ENCODE results near the gene SLC6A9. TPM values are rescaled to one million over a fixed set of nuclear protein-coding genes. Genes with fewer than 3 reads are reported as not detected.

The SLC6A9 gene
- total and polyA plus RNA-seq, 2 of the 8 experiments (the other 6 are each of a cell fraction or from before 2014, with no cell fraction given), result 20.2 to 24.2 TPM

DNA sequence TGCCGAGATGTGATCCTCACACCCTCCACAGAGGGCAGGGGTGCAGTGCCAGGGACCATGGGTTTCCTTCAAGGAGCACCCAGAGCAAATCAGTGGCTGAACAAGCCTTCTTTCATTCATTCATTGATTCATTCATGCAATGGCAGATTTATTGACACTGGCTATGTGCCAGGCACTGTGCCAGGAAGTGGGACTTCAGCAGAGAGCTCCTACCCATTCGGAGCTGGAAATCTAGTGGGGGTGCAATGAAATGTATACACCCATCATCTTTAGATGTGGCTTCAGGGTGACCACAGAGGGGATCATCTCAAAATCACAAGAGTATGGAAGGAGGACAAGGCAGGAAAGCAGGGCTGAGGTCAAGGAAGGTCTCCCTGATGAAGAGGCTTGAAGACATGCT lies 18.9 kb downstream of the SLC6A9 start:
- H3K79me1 ChIP-seq (ENCODE audit: low read depth, low read length), result no peaks in the 10 kb centered on the region
- no peak overlapping the region for H4K5ac ChIP-seq (ENCODE audit: insufficient read length, low read depth, low read length)
- no peak overlapping the region for H3K4me3 ChIP-seq (ENCODE audit: extremely low read depth in 1 of 4, insufficient read depth in 2 of 4, low read depth in 3 of 4, low read length in 4 of 4)
- H3K4me1 ChIP-seq (replicated peaks in 1 of 4; ENCODE audit: control insufficient read depth in 3 of 4, insufficient read depth in 4 of 4, low read length in 3 of 4), result peaks cover 0 to 8% (median 2%) of the 10 kb centered on the region in 4 experiments; a peak in 3 of 7 replicates
- H4K8ac ChIP-seq (ENCODE audit: extremely low read depth, insufficient read depth, low read length), result no peak overlapping the region
- no peak overlapping the region for H2BK120ac ChIP-seq (replicated peaks; ENCODE audit: low read depth, low read length)
- peaks cover 0 to 5% (median 1%) of the 10 kb centered on the region in 4 experiments; a peak in 2 of 8 replicates for H3K36me3 ChIP-seq (ENCODE audit: control insufficient read depth in 2 of 4, insufficient read depth in 4 of 4, low read length in 3 of 4)
- H3K9me3 ChIP-seq (ENCODE audit: insufficient read depth in 2 of 2, low read depth in 1 of 2, low read length in 1 of 2), result no peaks in the 10 kb centered on the region
- CTCF ChIA-PET (ENCODE audit: partially characterized antibody), result interaction anchor here (1.3 to 15.8 kb wide), 5 partner anchors 8 to 82 kb away, joined by 3 to 239 read pairs (median 10); partner anchors contain the start of gene SLC6A9
- FAIRE-seq (no peak), DNase-seq (ENCODE audit: low read depth in 1 of 2, low spot score in 2 of 2) (no peak)
- H2AK5ac ChIP-seq (ENCODE audit: low read depth, low read length), result no peak overlapping the region
- no peak overlapping the region for H2BK15ac ChIP-seq (ENCODE audit: low read length)
- H3K18ac ChIP-seq (ENCODE audit: extremely low read depth, low read length), result no peak overlapping the region
- peaks cover 0 to 6% of the 10 kb centered on the region in 2 experiments for H4K20me1 ChIP-seq (replicated peaks in 1 of 2; ENCODE audit: control insufficient read depth in 1 of 2, insufficient read depth in 2 of 2, low read length in 2 of 2)
- H3K79me2 ChIP-seq (ENCODE audit: control insufficient read depth in 1 of 2, insufficient read depth in 2 of 2, low read length in 2 of 2), result no peaks in the 10 kb centered on the region
- 94% methylated on average over 2 of the region's 2 CpGs; no CpG with 5 or more reads in 1 of the 2 experiments for WGBS, 2 experiments (ENCODE audit: extremely low coverage in 1 of 2, insufficient coverage in 1 of 2, insufficient read length in 1 of 2, insufficient replicate concordance in 2 of 2, low coverage in 1 of 2, low lambda C conversion rate in 2 of 2, missing lambda C conversion rate in 1 of 2)
- H4K91ac ChIP-seq (replicated peaks; ENCODE audit: insufficient read length, low read length), result no peak overlapping the region
- no peak overlapping the region for H2BK20ac ChIP-seq (ENCODE audit: low read length)
- no peak overlapping the region for H3K23ac ChIP-seq (ENCODE audit: insufficient read length)
- no peak overlapping the region for H2AFZ ChIP-seq (ENCODE audit: low read length)
- no peak overlapping the region for H3K56ac ChIP-seq (replicated peaks; ENCODE audit: insufficient read length, low read depth, low read length)
- no peak overlapping the region for H3K9ac ChIP-seq (replicated peaks in 1 of 4; ENCODE audit: extremely low read depth in 1 of 4, low read depth in 3 of 4, low read length in 3 of 4)
- H3K4me2 ChIP-seq (ENCODE audit: insufficient read depth in 1 of 2, low read depth in 2 of 2, low read length in 2 of 2), result no peak overlapping the region
- no peak overlapping the region for H3K14ac ChIP-seq (ENCODE audit: insufficient read length)
- no peak overlapping the region for H3K27ac ChIP-seq (ENCODE audit: low read depth, low read length)
- H2BK5ac ChIP-seq (ENCODE audit: low read depth, low read length), result no peak overlapping the region
- no peak overlapping the region for H2BK12ac ChIP-seq (ENCODE audit: low read depth, low read length)
- H3K4ac ChIP-seq (replicated peaks; ENCODE audit: insufficient read length, low read depth, low read length), result no peak overlapping the region
- no peaks in the 10 kb centered on the region for H3K23me2 ChIP-seq (ENCODE audit: low read depth, low read length)
- POLR2A ChIA-PET (ENCODE audit: partially characterized antibody), result interaction anchor here (0.6 to 27.1 kb wide), 4 partner anchors 2 to 148 kb away, joined by 3 to 544 read pairs (median 278); partner anchors contain the start of gene SLC6A9
- no peaks in the 10 kb centered on the region for H3K27me3 ChIP-seq (replicated peaks in 1 of 4; ENCODE audit: control insufficient read depth in 3 of 4, extremely low read depth in 1 of 4, insufficient read depth in 3 of 4, low read length in 3 of 4)
- TF ChIP-seq KDM4A (IDR thresholded peaks at IDR 0.05; ENCODE audit: low read depth, low read length, severe bottlenecking) (no peak), RFX5 (IDR thresholded peaks at IDR 0.05; ENCODE audit: borderline replicate concordance, low read depth, low read length) (no peak), SAP30 (IDR thresholded peaks at IDR 0.05; ENCODE audit: insufficient read depth, insufficient replicate concordance, low read length) (no peak), RAD21 (IDR thresholded peaks at IDR 0.05 in 1 of 2, conservative IDR thresholded peaks at IDR 0.05 in 1 of 2; ENCODE audit: low read depth in 2 of 2, low read length in 2 of 2) (no peak), TAF7 (optimal IDR thresholded peaks at IDR 0.05; ENCODE audit: borderline replicate concordance, low read depth, low read length) (no peak), TAF1 (IDR thresholded peaks at IDR 0.05; ENCODE audit: low read depth, low read length) (no peak), SIRT6 (IDR thresholded peaks at IDR 0.05; ENCODE audit: low read length) (no peak), CBX5 (IDR thresholded peaks at IDR 0.05; ENCODE audit: low read depth, low read length) (no peak), ZNF274 (IDR thresholded peaks at IDR 0.05; ENCODE audit: borderline replicate concordance, extremely low read depth, low read length) (no peak)

Measured in H1 (cell line).